Measurements from ENCODE around the gene ZP4.

DNA sequence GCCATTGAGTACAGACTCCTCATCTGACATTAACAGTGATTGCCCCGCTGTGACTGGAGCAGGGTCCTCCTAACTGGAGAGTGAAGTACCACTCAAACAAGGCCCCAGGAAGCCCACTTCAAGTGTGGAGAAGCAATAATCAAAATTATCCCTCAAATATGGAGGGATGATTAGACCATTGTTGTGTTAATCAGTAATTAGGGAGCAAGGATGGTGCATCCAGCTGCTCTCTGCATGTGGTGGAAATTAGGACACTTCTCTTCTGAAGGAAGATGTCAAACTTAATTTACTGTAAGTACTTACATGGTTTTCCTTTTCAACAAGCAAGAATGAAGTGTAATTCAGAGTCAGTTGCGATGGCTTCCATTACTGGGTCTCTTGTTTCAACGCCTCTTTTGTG, 3.4 kb upstream of the ZP4 start:
- TF ChIP-seq FOXK2 (IDR thresholded peaks at IDR 0.05) (no peak), ELF4 (IDR thresholded peaks at IDR 0.05) (no peak), ZNF384 (IDR thresholded peaks at IDR 0.05) (no peak), L3MBTL2 (conservative IDR thresholded peaks at IDR 0.05) (no peak), FOXM1 (IDR thresholded peaks at IDR 0.05; ENCODE audit: borderline replicate concordance) (no peak), SP1 (IDR thresholded peaks at IDR 0.05) (no peak), BHLHE40 (IDR thresholded peaks at IDR 0.05; ENCODE audit: borderline replicate concordance) (no peak), ARNT (IDR thresholded peaks at IDR 0.05) (no peak), TARDBP (IDR thresholded peaks at IDR 0.05) (no peak), LEF1 (IDR thresholded peaks at IDR 0.05; ENCODE audit: borderline replicate concordance) (no peak), FOXA1 (IDR thresholded peaks at IDR 0.05) (no peak)
- TF ChIP-seq, protein P1, sequence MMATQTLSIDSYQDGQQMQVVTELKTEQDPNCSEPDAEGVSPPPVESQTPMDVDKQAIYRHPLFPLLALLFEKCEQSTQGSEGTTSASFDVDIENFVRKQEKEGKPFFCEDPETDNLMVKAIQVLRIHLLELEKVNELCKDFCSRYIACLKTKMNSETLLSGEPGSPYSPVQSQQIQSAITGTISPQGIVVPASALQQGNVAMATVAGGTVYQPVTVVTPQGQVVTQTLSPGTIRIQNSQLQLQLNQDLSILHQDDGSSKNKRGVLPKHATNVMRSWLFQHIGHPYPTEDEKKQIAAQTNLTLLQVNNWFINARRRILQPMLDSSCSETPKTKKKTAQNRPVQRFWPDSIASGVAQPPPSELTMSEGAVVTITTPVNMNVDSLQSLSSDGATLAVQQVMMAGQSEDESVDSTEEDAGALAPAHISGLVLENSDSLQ (IDR thresholded peaks at IDR 0.05) = no peak

Measured in HEK293T (cell line).